ENCODE data around the gene KRT83. TPM values are rescaled to one million over a fixed set of nuclear protein-coding genes. Genes with fewer than 3 reads are reported as not detected.

KRT83 gene
- total RNA-seq, 2 donors from 2014 or later = 0.74 TPM; not detected in 1

DNA sequence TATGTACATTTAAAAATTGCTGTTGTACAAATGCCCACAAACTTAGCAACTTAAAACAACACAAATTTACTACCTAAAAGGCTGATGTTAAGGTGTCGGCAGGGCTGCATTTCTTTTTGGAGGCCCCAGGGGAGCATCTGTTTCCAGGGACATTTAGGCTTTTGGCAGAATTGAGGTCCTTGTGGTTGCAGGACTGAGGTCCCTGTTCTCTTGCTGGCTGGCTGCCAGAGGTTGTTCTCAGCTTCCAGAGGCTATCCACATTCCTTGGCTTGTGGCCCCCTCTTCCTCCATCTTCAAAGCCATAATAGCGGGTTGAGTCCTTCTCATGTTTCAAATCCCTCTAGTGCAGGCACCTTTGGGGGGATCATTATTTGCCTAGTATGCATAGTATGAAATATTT lies 22.4 kb upstream of the KRT83 start:
- DNase-seq (ENCODE audit: low spot score) = no peak
- TF ChIP-seq POLR2AphosphoS5 (IDR thresholded peaks at IDR 0.05) (no peak), POLR2A (IDR thresholded peaks at IDR 0.05) (no peak)
- TF ChIP-seq, protein P1, sequence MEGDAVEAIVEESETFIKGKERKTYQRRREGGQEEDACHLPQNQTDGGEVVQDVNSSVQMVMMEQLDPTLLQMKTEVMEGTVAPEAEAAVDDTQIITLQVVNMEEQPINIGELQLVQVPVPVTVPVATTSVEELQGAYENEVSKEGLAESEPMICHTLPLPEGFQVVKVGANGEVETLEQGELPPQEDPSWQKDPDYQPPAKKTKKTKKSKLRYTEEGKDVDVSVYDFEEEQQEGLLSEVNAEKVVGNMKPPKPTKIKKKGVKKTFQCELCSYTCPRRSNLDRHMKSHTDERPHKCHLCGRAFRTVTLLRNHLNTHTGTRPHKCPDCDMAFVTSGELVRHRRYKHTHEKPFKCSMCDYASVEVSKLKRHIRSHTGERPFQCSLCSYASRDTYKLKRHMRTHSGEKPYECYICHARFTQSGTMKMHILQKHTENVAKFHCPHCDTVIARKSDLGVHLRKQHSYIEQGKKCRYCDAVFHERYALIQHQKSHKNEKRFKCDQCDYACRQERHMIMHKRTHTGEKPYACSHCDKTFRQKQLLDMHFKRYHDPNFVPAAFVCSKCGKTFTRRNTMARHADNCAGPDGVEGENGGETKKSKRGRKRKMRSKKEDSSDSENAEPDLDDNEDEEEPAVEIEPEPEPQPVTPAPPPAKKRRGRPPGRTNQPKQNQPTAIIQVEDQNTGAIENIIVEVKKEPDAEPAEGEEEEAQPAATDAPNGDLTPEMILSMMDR (IDR thresholded peaks at IDR 0.05) = no peak
- whole genome bisulfite sequencing = 88% methylated on average over 2 of the region's 2 CpGs
- Histone ChIP-seq H3K27me3 (replicated peaks; ENCODE audit: insufficient read depth) (no peaks in the 10 kb centered on the region), H3K4me1 (replicated peaks) (peaks cover 2% of the 10 kb centered on the region), H3K4me3 (no peak overlapping the region), H3K9me3 (no peaks in the 10 kb centered on the region), H3K36me3 (no peaks in the 10 kb centered on the region), H3K27ac (no peak overlapping the region)
- intact Hi-C loops (cut with DNase I) = no loop called here

DNA sequence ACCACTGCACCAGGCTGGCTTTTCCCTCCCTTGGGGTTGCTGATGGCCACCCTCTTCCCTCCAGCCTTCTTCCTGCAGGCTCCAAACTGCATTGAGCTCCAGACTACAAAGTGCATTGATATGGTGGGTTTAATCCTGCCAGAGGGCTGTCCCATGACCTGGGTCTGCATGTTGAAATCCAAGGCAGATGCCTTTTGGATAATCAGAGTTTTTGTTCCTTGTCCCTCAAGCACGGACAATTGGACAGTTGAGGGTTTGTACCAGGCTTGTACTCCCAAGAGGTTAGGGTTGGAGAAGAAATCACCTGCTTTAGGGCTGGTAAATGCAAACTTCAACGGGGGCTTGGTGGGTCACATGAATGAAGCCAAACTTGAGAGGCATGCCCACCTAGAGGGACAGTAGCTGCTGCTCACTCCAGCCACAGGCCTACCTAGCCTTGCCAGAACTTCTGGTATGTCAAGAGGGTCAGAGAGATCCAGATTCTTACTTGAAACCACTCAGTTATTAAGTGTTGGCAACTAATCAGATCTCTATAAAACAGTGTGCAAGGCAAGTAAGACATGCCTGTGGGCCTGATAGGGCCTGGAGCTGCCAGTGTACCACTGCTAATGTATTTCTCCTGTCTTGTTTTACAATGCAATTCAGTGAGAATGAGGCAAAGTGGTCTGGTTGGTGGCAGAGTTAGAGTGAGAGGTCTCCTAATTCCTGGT lies 21.7 kb upstream of the KRT83 start:
- Histone ChIP-seq H3K4me1 (replicated peaks) (peaks cover 2% of the 10 kb centered on the region), H3K4me3 (no peak overlapping the region), H3K36me3 (no peaks in the 10 kb centered on the region), H3K27ac (no peak overlapping the region), H3K27me3 (replicated peaks; ENCODE audit: insufficient read depth) (no peaks in the 10 kb centered on the region), H3K9me3 (no peaks in the 10 kb centered on the region)
- no peak for DNase-seq (ENCODE audit: low spot score)
- intact Hi-C loops (cut with DNase I) = no loop called here
- TF ChIP-seq POLR2AphosphoS5 (IDR thresholded peaks at IDR 0.05) (no peak), POLR2A (IDR thresholded peaks at IDR 0.05) (no peak)
- TF ChIP-seq, protein P1 (IDR thresholded peaks at IDR 0.05) = no peak
- WGBS = 77% methylated on average over 2 of the region's 2 CpGs

DNA sequence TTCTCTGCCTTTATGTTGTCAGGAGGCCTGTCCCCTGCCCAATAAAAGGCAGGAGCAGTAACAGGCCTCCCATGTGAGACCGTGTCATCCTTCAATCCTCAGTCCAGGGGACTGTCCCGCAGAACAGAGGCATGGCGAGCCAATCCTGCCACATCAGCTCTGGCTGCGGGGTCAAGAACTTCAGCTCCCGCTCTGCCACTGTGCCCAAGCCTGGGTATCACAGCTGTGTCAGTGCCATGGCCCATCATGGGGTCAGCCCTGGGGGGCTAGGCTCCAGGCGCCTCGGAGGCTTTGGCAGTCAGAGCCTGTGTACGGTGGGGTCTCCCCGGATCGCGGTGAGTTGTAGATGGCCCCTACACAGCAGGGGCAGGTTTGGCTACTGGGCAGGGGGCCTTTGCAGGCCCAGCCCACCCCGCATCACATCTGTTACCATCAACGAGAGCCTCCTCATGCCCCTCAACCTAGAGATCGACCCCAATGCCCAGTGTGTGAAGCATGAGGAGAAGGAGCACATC lies 19.9 kb upstream of the KRT83 start:
- no peak overlapping the region for H3K4me3 ChIP-seq
- intact Hi-C loops (cut with DNase I) = no loop called here
- WGBS = 73% methylated on average over 8 of the region's 14 CpGs
- no peak for DNase-seq (ENCODE audit: low spot score)
- H3K27me3 ChIP-seq (replicated peaks; ENCODE audit: insufficient read depth) = no peaks in the 10 kb centered on the region
- H3K4me1 ChIP-seq (replicated peaks) = peaks cover 2% of the 10 kb centered on the region
- no peaks in the 10 kb centered on the region for H3K9me3 ChIP-seq
- no peak overlapping the region for H3K27ac ChIP-seq
- TF ChIP-seq POLR2AphosphoS5 (IDR thresholded peaks at IDR 0.05) (peak; percentile 19), POLR2A (IDR thresholded peaks at IDR 0.05) (no peak)
- TF ChIP-seq, protein P1 (IDR thresholded peaks at IDR 0.05) = no peak
- H3K36me3 ChIP-seq = no peaks in the 10 kb centered on the region

DNA sequence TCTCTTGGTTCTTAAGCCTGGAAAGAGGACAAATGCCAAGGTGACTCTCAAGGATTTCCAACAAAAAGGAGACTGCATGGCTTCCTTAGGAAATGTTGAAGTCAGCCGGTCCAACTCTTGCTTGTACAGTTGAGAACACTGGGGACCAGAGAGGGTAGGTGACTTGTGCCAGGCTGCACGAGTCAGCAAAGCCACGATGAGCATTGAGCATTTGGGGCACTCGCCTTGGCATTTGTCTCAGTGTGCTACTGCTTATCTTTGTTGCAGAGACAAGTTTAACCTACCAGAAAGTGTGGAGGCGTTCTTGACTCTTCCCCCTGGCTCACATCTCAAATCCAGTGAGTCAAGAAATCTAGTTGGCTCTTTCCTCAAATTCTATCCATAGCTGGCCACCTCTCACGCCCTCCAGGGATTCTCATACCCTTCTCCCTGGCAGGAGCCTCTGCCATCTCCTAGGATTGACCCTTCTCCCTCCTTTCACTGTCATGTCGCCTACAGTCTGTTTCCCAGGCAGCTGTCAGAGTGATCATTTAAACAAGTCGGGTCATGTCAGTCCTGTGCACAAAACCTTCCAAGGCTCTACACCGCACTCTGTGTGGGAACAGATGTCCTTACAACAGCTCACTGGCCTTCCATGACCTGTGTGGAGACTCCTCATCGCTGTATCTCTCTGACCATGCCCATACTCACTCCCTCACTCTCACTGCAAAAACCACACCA lies 17.2 kb upstream of the KRT83 start:
- intact Hi-C loops (cut with DNase I) = no loop called here
- 57% methylated on average over 10 of the region's 10 CpGs for WGBS

More for the DNA sequence above, 17.2 kb upstream of the KRT83 start:
- Histone ChIP-seq H3K27me3 (replicated peaks; ENCODE audit: insufficient read depth) (no peaks in the 10 kb centered on the region), H3K27ac (no peak overlapping the region), H3K4me1 (replicated peaks) (no peaks in the 10 kb centered on the region), H3K36me3 (no peaks in the 10 kb centered on the region), H3K9me3 (no peaks in the 10 kb centered on the region), H3K4me3 (no peak overlapping the region)
- TF ChIP-seq POLR2AphosphoS5 (IDR thresholded peaks at IDR 0.05) (no peak), POLR2A (IDR thresholded peaks at IDR 0.05) (no peak)
- TF ChIP-seq, protein P1 (IDR thresholded peaks at IDR 0.05) = no peak
- no peak for DNase-seq (ENCODE audit: low spot score)

Measured in prostate gland (tissue), 2 donors.